Endothelial cell of umbilical vein (primary cell): Measurements from ENCODE around the gene TBC1D7. TPM values are rescaled to one million over a fixed set of nuclear protein-coding genes. Genes with fewer than 3 reads are reported as not detected.

ENCODE experiments used
- BruUV-seq: library from RNA; stranded (reverse); fragments of 400-500 nt; replicated peaks from 2 replicates; lab custom pipeline; 2021; lab: Mats Ljungman, UMichigan
- CTCF ChIA-PET: fragments of 300-600, 350-600 bp; sonication (Branson Sonifier 250); formaldehyde crosslinking; loops from one replicate; lab custom pipeline; 2021; ENCODE audit warnings: antibody characterized with exemption, inconsistent platforms; lab: Charles Lee
- POLR2A ChIA-PET: fragments of 300-600, 350-600 bp; sonication (Branson Sonifier 250); formaldehyde crosslinking; loops from one replicate; lab custom pipeline; 2021; ENCODE audit warnings: antibody characterized with exemption, inconsistent platforms; lab: Charles Lee
- DNase-seq: peaks from one replicate; pipeline ENCODE4 v3.0.0-alpha.2; 2011; ENCODE audit warnings: low read depth, low spot score
- FAIRE-seq: peaks from 2 replicates; lab custom pipeline; 2011; peaks lifted over from hg19 to GRCh38; lab: Jason Lieb, UNC
- H2AFZ ChIP-seq: 2 replicates; pipeline ENCODE4 v1.6.0; 2012; ENCODE audit warnings: low read depth, low read length, control low read depth, inconsistent platforms
- H3K27ac ChIP-seq: 2 replicates; pipeline ENCODE4 v1.5.1; 2011; ENCODE audit warnings: low read depth, mild to moderate bottlenecking, control low read depth, low read length, moderate library complexity; ENCODE audit not compliant: insufficient read depth
- H3K27me3 ChIP-seq, 2 experiments: 2 replicates each; pipeline versions ENCODE4 v1.6.0 to v1.6.1; 2011; ENCODE audit warnings: low read length in 2 of 2, mixed read lengths in 1 of 2; ENCODE audit not compliant: control insufficient read depth in 2 of 2, insufficient read depth in 2 of 2
- H3K36me3 ChIP-seq, 2 experiments: 2 replicates in 1 of 2; 3 replicates in 1 of 2; pipeline ENCODE4 v1.5.1; 2011; ENCODE audit warnings: low read length in 2 of 2, mild to moderate bottlenecking in 1 of 2, moderate library complexity in 1 of 2; ENCODE audit not compliant: control insufficient read depth in 2 of 2, insufficient read depth in 2 of 2; ENCODE audit errors: extremely low read depth in 1 of 2
- H3K4me1 ChIP-seq: 3 replicates; pipeline ENCODE4 v1.5.1; 2011; ENCODE audit warnings: mild to moderate bottlenecking, low read length; ENCODE audit not compliant: control insufficient read depth, insufficient read depth; ENCODE audit errors: extremely low read depth
- H3K4me2 ChIP-seq: 2 replicates; pipeline ENCODE4 v1.6.1; 2011; ENCODE audit warnings: low read length, control low read depth, mixed read lengths; ENCODE audit not compliant: insufficient read depth
- H3K4me3 ChIP-seq, 3 experiments: fragments of 200-600 bp in 1 of 3; sonication (generic), shearing (Covaris generic) in 1 of 3; replicated peaks in 1 of 3; 2 replicates each; pipeline ENCODE4 v1.5.1; 2011 to 2016; ENCODE audit warnings: control low read depth in 3 of 3, low read length in 3 of 3, mild to moderate bottlenecking in 2 of 3, inconsistent platforms in 1 of 3, low read depth in 1 of 3, moderate library complexity in 1 of 3; ENCODE audit not compliant: insufficient read depth in 1 of 3
- H3K79me2 ChIP-seq: 2 replicates; pipeline ENCODE4 v1.6.0; 2012; ENCODE audit warnings: low read length, inconsistent platforms; ENCODE audit not compliant: control insufficient read depth, insufficient read depth
- H3K9ac ChIP-seq: replicated peaks from 2 replicates; pipeline ENCODE3; 2011; ENCODE audit warnings: low read length, control low read depth; ENCODE audit not compliant: insufficient read depth; ENCODE audit errors: extremely low read depth
- H3K9me1 ChIP-seq: replicated peaks from 3 replicates; pipeline ENCODE4 v1.6.0; 2011; ENCODE audit warnings: mild to moderate bottlenecking, low read length; ENCODE audit not compliant: control insufficient read depth, insufficient read depth; ENCODE audit errors: extremely low read depth
- H3K9me3 ChIP-seq: replicated peaks from 2 replicates; pipeline ENCODE4 v1.5.1; 2012; ENCODE audit warnings: low read length, inconsistent platforms; ENCODE audit not compliant: control insufficient read depth, insufficient read depth
- H4K20me1 ChIP-seq: replicated peaks from 2 replicates; pipeline ENCODE3; 2011; ENCODE audit warnings: mild to moderate bottlenecking, low read length; ENCODE audit not compliant: control insufficient read depth, insufficient read depth; ENCODE audit errors: extremely low read depth
- CTCF ChIP-seq, 2 donors: IDR thresholded peaks; 1 replicate in 1 of 2; 2 replicates in 1 of 2; pipeline ENCODE4 v1.5.1; 2011; ENCODE audit warnings: low read length in 2 of 2, mild to moderate bottlenecking in 2 of 2, moderate library complexity in 2 of 2, control low read depth in 1 of 2, inconsistent platforms in 1 of 2, low read depth in 1 of 2; ENCODE audit not compliant: insufficient read depth in 1 of 2; ENCODE audit errors: extremely low read depth in 1 of 2
- EZH2 ChIP-seq: IDR thresholded peaks from 2 replicates; pipeline ENCODE4 v1.6.1; 2012; ENCODE audit warnings: borderline replicate concordance, low read depth, mild to moderate bottlenecking, moderate library complexity, low read length, inconsistent platforms; ENCODE audit not compliant: severe bottlenecking
- FOS ChIP-seq: IDR thresholded peaks from 2 replicates; pipeline ENCODE4 v1.6.1; 2011; ENCODE audit warnings: mild to moderate bottlenecking, low read length, moderate library complexity, borderline replicate concordance; ENCODE audit not compliant: insufficient read depth
- GATA2 ChIP-seq: IDR thresholded peaks from 2 replicates; pipeline ENCODE4 v1.7.0; 2011; ENCODE audit warnings: low read depth, mild to moderate bottlenecking, moderate library complexity, mixed read lengths, low read length; ENCODE audit not compliant: insufficient read length, insufficient read depth
- JUN ChIP-seq: IDR thresholded peaks from 2 replicates; pipeline ENCODE4 v1.6.1; 2011; ENCODE audit warnings: borderline replicate concordance, low read depth; ENCODE audit not compliant: insufficient read length, insufficient read depth
- MAX ChIP-seq: IDR thresholded peaks from 2 replicates; pipeline ENCODE4 v1.6.1; 2011; ENCODE audit not compliant: insufficient read depth, insufficient read length
- MYC ChIP-seq: IDR thresholded peaks from one replicate; pipeline ENCODE4 v1.6.1; 2011; ENCODE audit warnings: mild to moderate bottlenecking, low read depth, low read length
- POLR2A ChIP-seq: IDR thresholded peaks from 2 replicates; pipeline ENCODE4 v1.6.1; 2012; ENCODE audit warnings: low read depth, mild to moderate bottlenecking, control low read depth, low read length
- POLR2AphosphoS5 ChIP-seq: IDR thresholded peaks from 2 replicates; pipeline ENCODE4 v1.6.1; 2012; ENCODE audit warnings: low read depth, mild to moderate bottlenecking, control low read depth, low read length, moderate library complexity; ENCODE audit not compliant: insufficient read depth
- dilution Hi-C: fragments of 300-500 bp; cut with MboI; formaldehyde crosslinking; loops from one replicate; pipeline ENCODE4 v1.15.0; 2019; ENCODE audit warnings: low sequenced_read_pairs; ENCODE audit not compliant: extremely low pct_ligation_motif_present
- intact Hi-C: fragments of 100-400 bp; cut with micrococcal nuclease; formaldehyde crosslinking; loops from one replicate; pipeline ENCODE4 v1.10.0; 2022
- polyA plus RNA-seq, 4 experiments: library from polyadenylated mRNA; depleted of rRNA in 3 of 4; stranded (reverse) in 3 of 4; unstranded in 1 of 4; fragments of >200 nt; gene quantifications; 2 replicates each; pipeline versions ENCODE4 v1.2.1 to v1.2.3, GENCODE V29; 2011 to 2012; ENCODE audit warnings: missing spikeins in 1 of 4
- total RNA-seq: library from RNA; stranded (reverse); gene quantifications from 2 replicates; pipeline ENCODE4 v1.2.3, GENCODE V29; 2021

The TBC1D7 gene
- total and polyA plus RNA-seq, 2 donors (not counting 3 experiments of a cell fraction or from before 2014, with no cell fraction given): 26.6 to 28.1 TPM

GRCh38 chr6:13369591-13369990 is 41.3 kb upstream of the TBC1D7 start:
- peaks cover 0 to 10% of the 10 kb centered on the region in 2 experiments for H3K36me3 ChIP-seq
- H3K9ac ChIP-seq: no peak overlapping the region
- dilution Hi-C loops: no loop called here
- no TSS peak for BruUV-seq
- H3K9me3 ChIP-seq: no peaks in the 10 kb centered on the region
- CTCF ChIA-PET: no interaction called here
- no peak for FAIRE-seq
- POLR2A ChIA-PET: no interaction called here
- no peak for TF ChIP-seq FOS
- TF ChIP-seq EZH2: no peak
- no peak for TF ChIP-seq JUN
- no peak for TF ChIP-seq POLR2AphosphoS5
- no peak for TF ChIP-seq GATA2
- no peak for TF ChIP-seq CTCF (IDR thresholded peaks at IDR 0.05; ENCODE audit: extremely low read depth in 1 of 2, insufficient read depth in 1 of 2, low read depth in 1 of 2, low read length in 2 of 2)
- TF ChIP-seq MYC: no peak
- TF ChIP-seq MAX: no peak
- TF ChIP-seq POLR2A: no peak
- intact Hi-C loops: no loop called here
- H3K4me2 ChIP-seq: no peak overlapping the region
- H2AFZ ChIP-seq: no peak overlapping the region
- H3K9me1 ChIP-seq: no peaks in the 10 kb centered on the region
- peaks cover 23% of the 10 kb centered on the region for H3K4me1 ChIP-seq
- H3K27me3 ChIP-seq: no peaks in the 10 kb centered on the region
- no peak overlapping the region for H3K27ac ChIP-seq
- no peak overlapping the region for H3K4me3 ChIP-seq
- H3K79me2 ChIP-seq: no peaks in the 10 kb centered on the region
- no peaks in the 10 kb centered on the region for H4K20me1 ChIP-seq
- no peak for DNase-seq
